Measurements from ENCODE around the gene FAM120B. TPM values are rescaled to one million over a fixed set of nuclear protein-coding genes. Genes with fewer than 3 reads are reported as not detected.

Gene FAM120B
- total and polyA plus RNA-seq, 2 of the 4 experiments (the other 2 are of a cell fraction) = 15.3 to 28.0 TPM

DNA sequence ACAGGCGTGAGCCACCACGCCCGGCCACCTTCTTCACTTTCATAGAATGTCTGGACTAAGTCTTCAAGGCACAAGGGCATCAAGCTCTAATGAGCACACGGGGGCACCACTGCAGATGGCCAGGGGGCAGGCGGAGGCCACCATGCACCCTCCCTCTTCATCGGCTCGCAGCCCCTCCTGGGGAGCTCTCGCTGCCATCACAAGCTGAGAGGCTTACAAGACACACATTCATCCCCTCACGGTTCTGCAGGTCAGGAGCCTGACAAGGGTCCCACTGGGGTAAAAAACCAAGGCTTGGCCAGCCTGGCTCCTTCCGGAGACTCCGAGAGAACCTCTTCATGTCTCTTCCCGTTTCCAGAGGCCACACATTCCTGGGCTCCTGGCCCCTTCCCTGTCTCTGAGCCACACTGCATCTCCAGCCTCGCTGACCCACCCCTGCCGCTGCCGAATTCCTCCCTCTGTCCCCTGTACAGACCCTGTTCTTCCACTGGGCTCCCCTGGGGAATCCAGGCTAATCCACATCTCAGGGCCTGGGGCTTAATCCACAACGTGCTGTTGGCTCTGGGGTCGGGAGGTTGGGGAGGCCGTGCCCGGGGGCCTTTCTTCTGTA is 35.5 kb upstream of the FAM120B start (continued):
- TF ChIP-seq MAFK (IDR thresholded peaks at IDR 0.05; ENCODE audit: low read depth, low read length) (no peak), MXI1 (IDR thresholded peaks at IDR 0.05; ENCODE audit: borderline replicate concordance, low read depth, low read length) (no peak), SMC3 (IDR thresholded peaks at IDR 0.05; ENCODE audit: low read depth, low read length) (no peak)

DNA sequence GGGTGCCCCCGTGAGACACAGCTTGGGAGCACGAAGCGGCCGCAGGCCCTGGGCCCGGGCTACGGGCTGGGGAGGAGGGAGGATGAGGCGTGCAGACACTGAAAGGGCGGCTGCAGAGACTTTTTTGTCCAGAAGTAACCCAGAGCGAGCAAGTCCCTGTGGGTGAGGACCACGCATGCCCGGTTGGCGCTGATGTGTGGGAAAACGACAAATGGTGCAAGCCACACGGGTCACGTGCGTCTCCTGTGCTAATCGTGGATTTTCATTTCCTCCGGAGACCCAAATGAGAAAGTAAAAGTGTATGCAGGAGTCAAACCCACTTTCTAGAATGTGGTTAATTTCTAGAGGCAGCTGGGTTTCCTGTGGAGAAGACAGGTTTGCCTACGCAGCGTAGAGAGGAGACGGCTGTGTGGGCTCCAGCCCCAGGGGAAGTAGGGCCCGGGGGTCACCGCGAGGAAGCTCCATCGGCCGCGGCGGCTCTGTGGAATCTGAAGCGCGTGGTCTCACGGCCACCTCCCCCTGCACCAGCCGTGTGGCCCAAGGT is 34.7 kb upstream of the FAM120B start:
- no peak overlapping the region for H2AK5ac ChIP-seq (ENCODE audit: low read depth, low read length)
- intact Hi-C loops (cut with micrococcal nuclease) (no loop called here), in situ Hi-C loops (cut with MboI; ENCODE audit: low sequenced_read_pairs) (no loop called here), dilution Hi-C loops (cut with HindIII; ENCODE audit: low sequenced_read_pairs, unreplicated experiment) (no loop called here)
- no peak overlapping the region for H4K8ac ChIP-seq (ENCODE audit: low read depth in 2 of 2, low read length in 2 of 2)
- H4K91ac ChIP-seq (ENCODE audit: insufficient read depth, low read depth, low read length) = no peak overlapping the region
- 93% methylated on average over 14 of the region's 32 CpGs; no CpG with 5 or more reads in 1 of the 2 experiments for WGBS, 2 experiments (ENCODE audit: extremely low coverage in 2 of 2, insufficient read length in 1 of 2)
- H3K14ac ChIP-seq (replicated peaks; ENCODE audit: low read depth, low read length) = no peak overlapping the region
- H4K20me1 ChIP-seq (ENCODE audit: insufficient read depth, low read length) = no peaks in the 10 kb centered on the region
- H3K23ac ChIP-seq (ENCODE audit: low read depth, low read length) = no peak overlapping the region
- TF ChIP-seq CEBPB (IDR thresholded peaks at IDR 0.05; ENCODE audit: low read depth, low read length) (no peak), NFE2L2 (IDR thresholded peaks at IDR 0.05; ENCODE audit: low read depth, low read length) (no peak), MXI1 (IDR thresholded peaks at IDR 0.05; ENCODE audit: borderline replicate concordance, low read depth, low read length) (no peak), RFX5 (IDR thresholded peaks at IDR 0.05; ENCODE audit: low read depth, low read length) (no peak)
- TF ChIP-seq, protein P1, sequence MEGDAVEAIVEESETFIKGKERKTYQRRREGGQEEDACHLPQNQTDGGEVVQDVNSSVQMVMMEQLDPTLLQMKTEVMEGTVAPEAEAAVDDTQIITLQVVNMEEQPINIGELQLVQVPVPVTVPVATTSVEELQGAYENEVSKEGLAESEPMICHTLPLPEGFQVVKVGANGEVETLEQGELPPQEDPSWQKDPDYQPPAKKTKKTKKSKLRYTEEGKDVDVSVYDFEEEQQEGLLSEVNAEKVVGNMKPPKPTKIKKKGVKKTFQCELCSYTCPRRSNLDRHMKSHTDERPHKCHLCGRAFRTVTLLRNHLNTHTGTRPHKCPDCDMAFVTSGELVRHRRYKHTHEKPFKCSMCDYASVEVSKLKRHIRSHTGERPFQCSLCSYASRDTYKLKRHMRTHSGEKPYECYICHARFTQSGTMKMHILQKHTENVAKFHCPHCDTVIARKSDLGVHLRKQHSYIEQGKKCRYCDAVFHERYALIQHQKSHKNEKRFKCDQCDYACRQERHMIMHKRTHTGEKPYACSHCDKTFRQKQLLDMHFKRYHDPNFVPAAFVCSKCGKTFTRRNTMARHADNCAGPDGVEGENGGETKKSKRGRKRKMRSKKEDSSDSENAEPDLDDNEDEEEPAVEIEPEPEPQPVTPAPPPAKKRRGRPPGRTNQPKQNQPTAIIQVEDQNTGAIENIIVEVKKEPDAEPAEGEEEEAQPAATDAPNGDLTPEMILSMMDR (conservative IDR thresholded peaks at IDR 0.05; ENCODE audit: low read depth, low read length) = no peak
- TF ChIP-seq, protein P2, sequence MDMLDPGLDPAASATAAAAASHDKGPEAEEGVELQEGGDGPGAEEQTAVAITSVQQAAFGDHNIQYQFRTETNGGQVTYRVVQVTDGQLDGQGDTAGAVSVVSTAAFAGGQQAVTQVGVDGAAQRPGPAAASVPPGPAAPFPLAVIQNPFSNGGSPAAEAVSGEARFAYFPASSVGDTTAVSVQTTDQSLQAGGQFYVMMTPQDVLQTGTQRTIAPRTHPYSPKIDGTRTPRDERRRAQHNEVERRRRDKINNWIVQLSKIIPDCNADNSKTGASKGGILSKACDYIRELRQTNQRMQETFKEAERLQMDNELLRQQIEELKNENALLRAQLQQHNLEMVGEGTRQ (IDR thresholded peaks at IDR 0.05; ENCODE audit: low read depth, low read length) = no peak
- H3K56ac ChIP-seq (ENCODE audit: extremely low read depth, insufficient read depth, low read length) = no peak overlapping the region
- no peak overlapping the region for H3K18ac ChIP-seq (ENCODE audit: low read depth, low read length)
- no peak overlapping the region for H2BK5ac ChIP-seq (ENCODE audit: low read depth, low read length, poor library complexity, severe bottlenecking)
- no peak overlapping the region for H2AFZ ChIP-seq (replicated peaks; ENCODE audit: low read length, poor library complexity)
- CTCF ChIA-PET = no interaction called here
- no peak overlapping the region for H2AK9ac ChIP-seq (replicated peaks; ENCODE audit: low read depth, low read length, poor library complexity)
- no peaks in the 10 kb centered on the region for H3K36me3 ChIP-seq (ENCODE audit: control insufficient read depth, insufficient read depth, low read length)
- no peak overlapping the region for H3K9ac ChIP-seq (ENCODE audit: low read depth, low read length)
- BruUV-seq (replicated peaks) = no TSS peak
- no peak overlapping the region for H4K5ac ChIP-seq (ENCODE audit: low read depth, low read length)
- peaks cover 8% of the 10 kb centered on the region for H3K4me1 ChIP-seq (ENCODE audit: control insufficient read depth, insufficient read depth, low read length)
- no peaks in the 10 kb centered on the region for H3K9me1 ChIP-seq (ENCODE audit: insufficient read depth, low read length)
- no peak overlapping the region for H3K27ac ChIP-seq (ENCODE audit: insufficient read depth, low read length)
- ATAC-seq (ENCODE audit: low read depth) (no peak), DNase-seq (no peak)
- H3K79me1 ChIP-seq (ENCODE audit: low read depth in 1 of 2, low read length in 2 of 2) = no peaks in the 10 kb centered on the region
- H3K4me2 ChIP-seq (ENCODE audit: low read depth, low read length) = no peak overlapping the region
- H2BK120ac ChIP-seq (ENCODE audit: low read depth, low read length) = no peak overlapping the region
- peaks cover 7% of the 10 kb centered on the region for H3K27me3 ChIP-seq (ENCODE audit: control insufficient read depth, insufficient read depth, low read length)
- no peaks in the 10 kb centered on the region for H3K9me3 ChIP-seq (ENCODE audit: control insufficient read depth, insufficient read depth, low read length)
- POLR2A ChIA-PET (ENCODE audit: unreplicated experiment) = no interaction called here
- H2BK15ac ChIP-seq (ENCODE audit: low read depth, low read length) = no peak overlapping the region
- no peak overlapping the region for H2BK20ac ChIP-seq (ENCODE audit: low read depth, low read length)
- H3K4me3 ChIP-seq (ENCODE audit: insufficient read depth, low read depth, low read length) = no peak overlapping the region
- no peak overlapping the region for H3K4ac ChIP-seq (ENCODE audit: low read depth, low read length)
